Tibial nerve (tissue), 4 donors: Measurements from ENCODE around the gene GLRB. TPM values are rescaled to one million over a fixed set of nuclear protein-coding genes. Genes with fewer than 3 reads are reported as not detected.
"Not testable (repeated sequence)": the region's sequence is repeated elsewhere in the genome, so short reads cannot be mapped to it uniquely, and the experiment has no call there.

Experiments used
- DNase-seq, 2 donors: peaks; one replicate each; pipeline ENCODE4 v3.0.0-alpha.2; 2019; ENCODE audit warnings: low spot score in 2 of 2
- H3K27ac ChIP-seq, 4 donors: fragments of 200-600 bp; sonication (generic) in 3 of 4; one replicate each; pipeline ENCODE4 v1.5.1; 2017 to 2019; ENCODE audit warnings: mild to moderate bottlenecking in 1 of 4
- H3K27me3 ChIP-seq, 2 donors: fragments of 200-600 bp; sonication (generic) in 1 of 2; one replicate each; pipeline versions ENCODE4 v1.5.1 to v1.6.0; 2017 to 2019
- H3K36me3 ChIP-seq, 3 donors: fragments of 200-600 bp; sonication (generic); one replicate each; pipeline ENCODE4 v1.5.1; 2018 to 2019
- H3K4me1 ChIP-seq, 4 donors: fragments of 200-600 bp; sonication (generic) in 3 of 4; one replicate each; pipeline ENCODE4 v1.5.1; 2017 to 2019
- H3K4me3 ChIP-seq, 4 donors: fragments of 200-600 bp; sonication (generic) in 3 of 4; one replicate each; pipeline ENCODE4 v1.5.1; 2017 to 2019; ENCODE audit warnings: mild to moderate bottlenecking in 1 of 4, moderate library complexity in 1 of 4
- H3K9me3 ChIP-seq, 4 donors: fragments of 200-600 bp; sonication (generic) in 3 of 4; one replicate each; pipeline ENCODE4 v1.5.1; 2017 to 2019
- EP300 ChIP-seq, 2 donors: sonication (generic); formaldehyde crosslinking; IDR thresholded peaks; one replicate each; pipeline ENCODE4 v1.6.1; 2017; ENCODE audit warnings: antibody characterized with exemption in 2 of 2, mild to moderate bottlenecking in 1 of 2
- POLR2A ChIP-seq, 2 donors: fragments of 450-650 bp; IDR thresholded peaks; one replicate each; pipeline ENCODE4 v1.6.1; 2017; ENCODE audit warnings: antibody characterized with exemption in 2 of 2, mild to moderate bottlenecking in 2 of 2, moderate library complexity in 2 of 2
- WGBS, 2 donors: methylation state at CpG; one replicate each; pipeline ENCODE4 v1.1.5; 2018; 5-methylcytosine and 5-hydroxymethylcytosine counted together
- total RNA-seq, 4 donors: library from RNA; depleted of rRNA; stranded (reverse); fragments of >200 nt; gene quantifications; one replicate each; pipeline ENCODE4 v1.1.0, GENCODE V29; 2016
- TF ChIP-seq, protein P1 (sequence below), 5 experiments: fragments of 200-600 bp in 3 of 5; fragments of 450-650 bp in 2 of 5; sonication (generic) in 3 of 5; IDR thresholded peaks; one replicate each; pipeline ENCODE4 v1.5.1; 2016 to 2019; ENCODE audit warnings: antibody characterized with exemption in 5 of 5, mild to moderate bottlenecking in 3 of 5, moderate library complexity in 2 of 5

The GLRB gene
- total RNA-seq, 4 donors from 2014 or later: 0.78 to 2.2 (median 1.5) TPM

DNA sequence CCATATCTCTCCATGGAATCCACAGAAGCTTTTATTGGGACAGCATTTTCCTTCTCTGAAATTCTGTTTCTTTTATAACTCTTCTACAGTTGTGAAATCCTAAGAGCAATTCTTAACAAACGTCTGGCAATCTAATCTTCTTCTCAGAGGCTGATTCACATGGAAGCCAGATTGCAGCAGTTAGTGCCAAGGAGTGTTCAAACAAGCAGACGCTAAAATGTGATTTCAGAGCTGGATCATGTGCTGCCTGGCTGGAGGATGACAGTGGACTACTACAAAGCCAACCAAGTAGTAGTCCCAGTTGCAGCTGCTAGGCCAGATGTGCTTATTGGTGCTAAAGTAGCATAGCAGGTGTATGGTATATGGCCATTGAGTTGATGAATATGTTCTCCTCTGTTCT, 27.7 kb upstream of the GLRB start:
- 48 to 50% methylated on average over 2 of the region's 2 CpGs for WGBS, 2 donors
- Histone ChIP-seq H3K27ac (peak overlapping the region in 1 of 4 donors; percentile 27), H3K27me3 (no peaks in the 10 kb centered on the region), H3K4me1 (peaks cover 0 to 6% (median 0%) of the 10 kb centered on the region in 4 donors), H3K9me3 (no peaks in the 10 kb centered on the region), H3K4me3 (no peak overlapping the region), H3K36me3 (no peaks in the 10 kb centered on the region)
- TF ChIP-seq, protein P1, sequence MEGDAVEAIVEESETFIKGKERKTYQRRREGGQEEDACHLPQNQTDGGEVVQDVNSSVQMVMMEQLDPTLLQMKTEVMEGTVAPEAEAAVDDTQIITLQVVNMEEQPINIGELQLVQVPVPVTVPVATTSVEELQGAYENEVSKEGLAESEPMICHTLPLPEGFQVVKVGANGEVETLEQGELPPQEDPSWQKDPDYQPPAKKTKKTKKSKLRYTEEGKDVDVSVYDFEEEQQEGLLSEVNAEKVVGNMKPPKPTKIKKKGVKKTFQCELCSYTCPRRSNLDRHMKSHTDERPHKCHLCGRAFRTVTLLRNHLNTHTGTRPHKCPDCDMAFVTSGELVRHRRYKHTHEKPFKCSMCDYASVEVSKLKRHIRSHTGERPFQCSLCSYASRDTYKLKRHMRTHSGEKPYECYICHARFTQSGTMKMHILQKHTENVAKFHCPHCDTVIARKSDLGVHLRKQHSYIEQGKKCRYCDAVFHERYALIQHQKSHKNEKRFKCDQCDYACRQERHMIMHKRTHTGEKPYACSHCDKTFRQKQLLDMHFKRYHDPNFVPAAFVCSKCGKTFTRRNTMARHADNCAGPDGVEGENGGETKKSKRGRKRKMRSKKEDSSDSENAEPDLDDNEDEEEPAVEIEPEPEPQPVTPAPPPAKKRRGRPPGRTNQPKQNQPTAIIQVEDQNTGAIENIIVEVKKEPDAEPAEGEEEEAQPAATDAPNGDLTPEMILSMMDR (IDR thresholded peaks at IDR 0.05): no peak
- TF ChIP-seq EP300 (IDR thresholded peaks at IDR 0.05) (peak in 1 of 2 donors; percentile 68), POLR2A (IDR thresholded peaks at IDR 0.05) (no peak)
- DNase-seq: peak; percentile 27 to 62

- Histone ChIP-seq H3K4me1 (peaks cover 0 to 6% (median 0%) of the 10 kb centered on the region in 4 donors), H3K4me3 (no peak overlapping the region), H3K27me3 (no peaks in the 10 kb centered on the region), H3K9me3 (no peaks in the 10 kb centered on the region), H3K36me3 (no peaks in the 10 kb centered on the region), H3K27ac (no peak overlapping the region)
- WGBS, 2 donors: 91% methylated on average over 4 of the region's 4 CpGs
- TF ChIP-seq POLR2A (IDR thresholded peaks at IDR 0.05): no peak
- TF ChIP-seq, protein P1 (IDR thresholded peaks at IDR 0.05): no peak
- TF ChIP-seq EP300 (IDR thresholded peaks at IDR 0.05): no peak
- DNase-seq: no peak
These were observed 25.4 kb upstream of the GLRB start for GRCh38 chr4:157050561-157050960.

GRCh38 chr4:157052429-157053040, 23.4 kb upstream of the GLRB start:
- TF ChIP-seq, protein P1 (IDR thresholded peaks at IDR 0.05): no peak
- TF ChIP-seq EP300 (IDR thresholded peaks at IDR 0.05) (no peak), POLR2A (IDR thresholded peaks at IDR 0.05) (no peak)
- 66 to 85% methylated on average over 11 of the region's 11 CpGs for WGBS, 2 donors

DNA sequence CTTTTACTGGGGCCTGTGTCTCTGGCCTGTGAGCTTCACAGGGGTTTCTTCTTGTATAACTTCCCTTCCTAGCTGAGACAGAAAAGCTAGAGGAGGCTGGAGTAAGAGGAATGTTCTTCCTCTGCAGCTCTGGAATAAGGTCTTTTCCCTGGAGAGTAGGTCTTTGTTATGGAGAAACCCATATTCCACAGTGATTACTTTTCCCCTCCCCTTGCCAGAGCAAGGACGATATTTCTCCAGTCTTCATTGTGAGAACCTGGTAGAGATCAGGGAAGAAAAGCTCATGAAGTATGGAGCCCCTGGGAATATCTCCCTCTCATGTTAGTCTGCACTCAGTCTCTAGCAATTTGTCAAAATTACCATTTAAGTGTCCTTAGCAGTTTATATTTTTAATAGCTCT, 18.7 kb upstream of the GLRB start:
- Histone ChIP-seq H3K9me3 (no peaks in the 10 kb centered on the region), H3K4me3 (no peak overlapping the region), H3K27ac (no peak overlapping the region), H3K36me3 (no peaks in the 10 kb centered on the region), H3K4me1 (peaks cover 0 to 5% (median 0%) of the 10 kb centered on the region in 4 donors), H3K27me3 (no peaks in the 10 kb centered on the region)
- WGBS, 2 donors: 36 to 39% methylated on average over 1 of the region's 1 CpG
- DNase-seq: no peak
- no peak for TF ChIP-seq POLR2A (IDR thresholded peaks at IDR 0.05)
- TF ChIP-seq, protein P1 (IDR thresholded peaks at IDR 0.05): no peak
- TF ChIP-seq EP300 (IDR thresholded peaks at IDR 0.05): no peak

More at GRCh38 chr4:157052429-157053040, 23.4 kb upstream of the GLRB start:
- DNase-seq: peak in 1 of 2 donors; percentile 25
- Histone ChIP-seq H3K9me3 (no peaks in the 10 kb centered on the region), H3K27me3 (no peaks in the 10 kb centered on the region), H3K27ac (no peak overlapping the region), H3K4me3 (no peak overlapping the region), H3K4me1 (peaks cover 0 to 6% (median 0%) of the 10 kb centered on the region in 4 donors), H3K36me3 (no peaks in the 10 kb centered on the region)

GRCh38 chr4:157058899-157059298, 17.1 kb upstream of the GLRB start:
- H3K9me3 ChIP-seq, H3K4me1 ChIP-seq, DNase-seq, H3K4me3 ChIP-seq, H3K27ac ChIP-seq, H3K27me3 ChIP-seq, H3K36me3 ChIP-seq: not testable (repeated sequence)
- 83 to 92% methylated on average over 5 of the region's 5 CpGs for WGBS, 2 donors
